SK-N-SH (cell line): ENCODE data around the gene FGB. TPM values are rescaled to one million over a fixed set of nuclear protein-coding genes. Genes with fewer than 3 reads are reported as not detected.

Source experiments
- CTCF ChIA-PET: fragments of 300-600, 350-600 bp; formaldehyde crosslinking; extraction: SDS; loops from one replicate; lab custom pipeline; 2021; lab: Yijun Ruan, JAX
- POLR2A ChIA-PET: fragments of 350-600 bp; sonication (Branson Sonifier 250); formaldehyde crosslinking; extraction: SDS; loops from one replicate; lab custom pipeline; 2020; ENCODE audit warnings: antibody characterized with exemption, inconsistent platforms; lab: Yijun Ruan, JAX
- DNase-seq: peaks from one replicate; pipeline ENCODE4 v3.0.0; 2012
- H2AFZ ChIP-seq: fragments of 200-600 bp; sonication (generic); 2 replicates; pipeline ENCODE4 v1.8.1; 2016; ENCODE audit warnings: antibody characterized with exemption, mild to moderate bottlenecking, low read depth
- H3F3A ChIP-seq: fragments of 200-600 bp; sonication (generic); replicated peaks from 2 replicates; pipeline ENCODE3; 2016; ENCODE audit warnings: antibody characterized with exemption, mild to moderate bottlenecking; ENCODE audit not compliant: insufficient read depth
- H3K27ac ChIP-seq, 2 experiments: fragments of 200-500 bp in 1 of 2; fragments of 200-600 bp in 1 of 2; sonication (Bioruptor generic) in 1 of 2; sonication (generic), shearing (Covaris generic) in 1 of 2; 2 replicates each; pipeline versions ENCODE4 v1.5.1 to v1.6.1; 2014 to 2016; ENCODE audit warnings: low read depth in 2 of 2, inconsistent platforms in 1 of 2, low read length in 1 of 2, mild to moderate bottlenecking in 1 of 2, mixed read lengths in 1 of 2
- H3K27me3 ChIP-seq: fragments of 200-600 bp; sonication (generic), shearing (Covaris generic); 2 replicates; pipeline ENCODE4 v1.6.1; 2016; ENCODE audit warnings: mixed run types; ENCODE audit not compliant: insufficient read depth
- H3K36me3 ChIP-seq, 2 experiments: fragments of 200-500 bp in 1 of 2; fragments of 200-600 bp in 1 of 2; sonication (Bioruptor generic) in 1 of 2; sonication (generic) in 1 of 2; replicated peaks in 1 of 2; 2 replicates each; pipeline versions ENCODE3 to v1.5.1; 2014 to 2016; ENCODE audit warnings: low read length in 1 of 2, mild to moderate bottlenecking in 1 of 2; ENCODE audit not compliant: insufficient read depth in 2 of 2, control insufficient read depth in 1 of 2
- H3K4me1 ChIP-seq, 2 experiments: fragments of 200-500 bp in 1 of 2; fragments of 200-600 bp in 1 of 2; sonication (Bioruptor generic) in 1 of 2; sonication (generic), shearing (Covaris generic) in 1 of 2; 2 replicates each; pipeline versions ENCODE4 v1.5.1 to v1.6.1; 2014 to 2016; ENCODE audit warnings: low read depth in 1 of 2, low read length in 1 of 2, mixed run types in 1 of 2; ENCODE audit not compliant: insufficient read depth in 2 of 2, control insufficient read depth in 1 of 2
- H3K4me2 ChIP-seq: fragments of 200-600 bp; sonication (generic), shearing (Covaris generic); 2 replicates; pipeline ENCODE4 v1.6.1; 2017; ENCODE audit warnings: mixed run types
- H3K4me3 ChIP-seq, 2 experiments: fragments of 200-500 bp in 1 of 2; fragments of 200-600 bp in 1 of 2; sonication (Bioruptor generic) in 1 of 2; sonication (generic), shearing (Covaris generic) in 1 of 2; 2 replicates each; pipeline versions ENCODE4 v1.5.1 to v1.8.1; 2014 to 2016; ENCODE audit warnings: low read depth in 2 of 2, inconsistent platforms in 1 of 2, low read length in 1 of 2, mild to moderate bottlenecking in 1 of 2, mixed read lengths in 1 of 2, moderate library complexity in 1 of 2
- H3K79me2 ChIP-seq: fragments of 200-600 bp; sonication (generic); 2 replicates; pipeline ENCODE4 v1.8.1; 2017; ENCODE audit warnings: mild to moderate bottlenecking; ENCODE audit not compliant: insufficient read depth
- H3K9ac ChIP-seq: fragments of 200-600 bp; sonication (generic); 2 replicates; pipeline ENCODE4 v1.6.1; 2017; ENCODE audit warnings: mixed run types
- H3K9me2 ChIP-seq: fragments of 200-600 bp; sonication (generic); 2 replicates; pipeline ENCODE4 v1.6.1; 2017; ENCODE audit warnings: mixed run types
- H3K9me3 ChIP-seq: fragments of 200-600 bp; sonication (generic); 2 replicates; pipeline ENCODE4 v1.6.1; 2017; ENCODE audit warnings: mixed run types, mild to moderate bottlenecking, moderate library complexity
- H4K20me1 ChIP-seq: fragments of 200-600 bp; sonication (generic); 2 replicates; pipeline ENCODE4 v1.6.1; 2017; ENCODE audit warnings: mild to moderate bottlenecking, mixed run types; ENCODE audit not compliant: insufficient read depth
- CHD2 ChIP-seq: fragments of 150-350 bp; IDR thresholded peaks from 2 replicates; pipeline ENCODE4 v1.6.1; 2018; ENCODE audit warnings: low read length; ENCODE audit not compliant: partially characterized antibody
- ELF1 ChIP-seq: IDR thresholded peaks from 2 replicates; pipeline ENCODE4 v1.4.0; 2012
- EP300 ChIP-seq, 2 experiments: IDR thresholded peaks; 2 replicates each; pipeline versions ENCODE4 v1.4.0 to v1.6.1; 2012; ENCODE audit warnings: borderline replicate concordance in 1 of 2, low read depth in 1 of 2, low read length in 1 of 2
- FOXJ3 ChIP-seq: sonication (generic); formaldehyde crosslinking; IDR thresholded peaks from 2 replicates; pipeline ENCODE4 v1.5.1; 2020; ENCODE audit warnings: mild to moderate bottlenecking, missing genetic modification reagents
- GABPA ChIP-seq: IDR thresholded peaks from 2 replicates; pipeline ENCODE4 v1.4.0; 2012; ENCODE audit warnings: low read depth, mild to moderate bottlenecking
- GATA2 ChIP-seq: sonication (generic); formaldehyde crosslinking; IDR thresholded peaks from 2 replicates; pipeline ENCODE4 v1.5.0; 2020; ENCODE audit warnings: mild to moderate bottlenecking, missing genetic modification reagents
- IRF3 ChIP-seq: fragments of 150-350 bp; IDR thresholded peaks from 2 replicates; pipeline ENCODE4 v1.6.1; 2016; ENCODE audit warnings: mild to moderate bottlenecking, low read depth, low read length
- JUND ChIP-seq: IDR thresholded peaks from 2 replicates; pipeline ENCODE4 v1.4.0; 2012
- MEF2A ChIP-seq: IDR thresholded peaks from 2 replicates; pipeline ENCODE4 v1.4.0; 2012; ENCODE audit warnings: low read depth, borderline replicate concordance
- MXI1 ChIP-seq: IDR thresholded peaks from 2 replicates; pipeline ENCODE4 v1.6.1; 2012; ENCODE audit warnings: mild to moderate bottlenecking, low read depth, low read length, improper control_type of control experiment
- NRF1 ChIP-seq: IDR thresholded peaks from 2 replicates; pipeline ENCODE4 v1.6.1; 2012; ENCODE audit warnings: low read depth, mild to moderate bottlenecking, low read length
- POLR2AphosphoS5 ChIP-seq: IDR thresholded peaks from 2 replicates; pipeline ENCODE4 v1.6.1; 2012; ENCODE audit warnings: low read depth, low read length
- RFX5 ChIP-seq: IDR thresholded peaks from 2 replicates; pipeline ENCODE4 v1.6.1; 2012; ENCODE audit warnings: mild to moderate bottlenecking, improper control_type of control experiment, low read length
- RXRA ChIP-seq: IDR thresholded peaks from 2 replicates; pipeline ENCODE4 v1.4.0; 2012; ENCODE audit warnings: low read depth, mild to moderate bottlenecking, borderline replicate concordance
- SIN3A ChIP-seq: IDR thresholded peaks from 2 replicates; pipeline ENCODE4 v1.6.1; 2012; ENCODE audit warnings: low read depth, mild to moderate bottlenecking, low read length, moderate library complexity, borderline replicate concordance
- TAF1 ChIP-seq: IDR thresholded peaks from 2 replicates; pipeline ENCODE4 v1.6.1; 2012; ENCODE audit warnings: low read depth, mild to moderate bottlenecking, low read length, moderate library complexity, borderline replicate concordance
- TCF12 ChIP-seq: IDR thresholded peaks from 2 replicates; pipeline ENCODE4 v1.4.0; 2012
- USF2 ChIP-seq: fragments of 150-350 bp; IDR thresholded peaks from 2 replicates; pipeline ENCODE4 v1.6.1; 2017; ENCODE audit warnings: antibody characterized with exemption, low read length, low read depth, borderline replicate concordance
- WGBS: methylation state at CpG from one replicate; pipeline ENCODE4 v1.1.6; 2017; ENCODE audit warnings: low lambda C conversion rate; 5-methylcytosine and 5-hydroxymethylcytosine counted together
- polyA plus RNA-seq, 3 experiments: library from polyadenylated mRNA; depleted of rRNA; stranded (reverse); fragments of >200 nt; gene quantifications; 2 replicates each; pipeline ENCODE4 v1.2.3, GENCODE V29; 2012
- TF ChIP-seq, protein P1 (sequence below): IDR thresholded peaks from 2 replicates; pipeline ENCODE4 v1.4.0; 2012; ENCODE audit warnings: low read depth
- TF ChIP-seq, protein P2 (sequence below): fragments of 200-600 bp; sonication (generic); IDR thresholded peaks from 2 replicates; pipeline ENCODE4 v1.6.1; 2017; ENCODE audit warnings: antibody characterized with exemption, mild to moderate bottlenecking, moderate library complexity

FGB gene
- polyA plus RNA-seq, 1 of the 3 experiments (the other 2 are of a cell fraction): not detected

DNA sequence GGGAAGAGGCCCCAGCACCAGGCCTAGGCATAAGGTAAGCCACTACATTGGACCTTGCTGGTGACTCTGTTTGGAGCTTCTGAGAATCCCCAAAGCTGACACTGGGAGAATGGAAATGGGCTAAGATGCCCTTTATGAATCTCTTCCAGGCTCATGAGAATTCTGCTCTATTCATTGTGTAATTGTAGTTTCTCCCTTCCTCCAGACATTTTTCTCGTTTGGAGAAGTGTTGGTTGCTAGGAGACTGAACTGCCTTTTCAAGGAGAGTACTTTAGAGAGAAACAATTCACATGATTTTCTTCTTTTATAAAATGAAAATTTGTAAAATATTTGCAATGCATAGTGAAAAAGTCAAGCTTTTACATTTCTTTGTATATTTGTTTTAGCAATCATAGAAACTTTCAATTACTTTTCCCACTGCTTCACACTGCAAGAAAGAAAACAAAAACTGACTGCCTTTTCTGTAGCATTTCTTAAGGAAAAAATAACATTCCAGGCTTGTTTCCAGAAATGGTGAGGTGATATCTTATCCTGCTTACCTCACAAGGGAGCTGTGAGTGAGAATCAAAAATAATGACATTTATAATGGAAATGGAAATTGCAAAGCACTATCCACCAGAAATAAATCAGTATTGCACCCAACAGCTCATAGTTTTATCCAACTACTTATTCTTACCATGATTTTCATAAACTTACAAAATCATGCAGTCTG is 46.3 kb upstream of the FGB start (continued):
- TF ChIP-seq IRF3 (no peak), MXI1 (no peak)

DNA sequence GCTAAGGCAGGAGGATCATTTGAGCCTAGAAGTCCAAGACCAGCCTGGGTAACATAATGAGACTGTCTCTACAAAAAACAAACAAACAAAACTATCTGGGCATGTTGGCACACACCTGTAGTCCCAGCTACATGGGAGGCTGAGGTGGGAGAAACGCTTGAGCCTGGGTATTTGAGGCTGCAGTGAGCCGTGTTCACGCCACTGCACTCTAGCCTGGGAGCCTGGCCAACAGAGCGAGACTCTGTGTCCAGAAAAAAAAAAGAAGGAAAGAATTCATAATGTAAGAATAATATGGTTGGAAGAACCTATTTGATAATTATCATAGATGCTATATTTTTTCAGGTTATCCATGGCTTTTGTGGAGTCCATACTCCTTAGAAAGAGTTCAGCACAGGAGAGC is 45.2 kb upstream of the FGB start:
- H2AFZ ChIP-seq: no peak overlapping the region
- peaks cover 20% of the 10 kb centered on the region; the same call in 1 of the 2 replicates for H3K27me3 ChIP-seq
- H4K20me1 ChIP-seq: no peaks in the 10 kb centered on the region
- CTCF ChIA-PET: interaction anchor here (1.2 to 3.7 kb wide), 2 partner anchors 11 to 45 kb away, joined by 3 to 20 read pairs; no protein-coding TSS in a partner anchor
- POLR2A ChIA-PET: no interaction called here
- H3K4me3 ChIP-seq: no peak overlapping the region
- no peak overlapping the region for H3K4me2 ChIP-seq
- no peak overlapping the region for H3K27ac ChIP-seq
- no peak overlapping the region for H3K9ac ChIP-seq
- no peaks in the 10 kb centered on the region for H3K9me2 ChIP-seq
- H3K4me1 ChIP-seq: no peaks in the 10 kb centered on the region
- no peaks in the 10 kb centered on the region for H3K79me2 ChIP-seq
- no peaks in the 10 kb centered on the region for H3K36me3 ChIP-seq
- TF ChIP-seq RFX5 (no peak), RXRA (no peak)
- no peaks in the 10 kb centered on the region for H3K9me3 ChIP-seq
- DNase-seq: no peak
- 2% methylated on average over 4 of the region's 4 CpGs for WGBS
- H3F3A ChIP-seq: no peaks in the 10 kb centered on the region

DNA sequence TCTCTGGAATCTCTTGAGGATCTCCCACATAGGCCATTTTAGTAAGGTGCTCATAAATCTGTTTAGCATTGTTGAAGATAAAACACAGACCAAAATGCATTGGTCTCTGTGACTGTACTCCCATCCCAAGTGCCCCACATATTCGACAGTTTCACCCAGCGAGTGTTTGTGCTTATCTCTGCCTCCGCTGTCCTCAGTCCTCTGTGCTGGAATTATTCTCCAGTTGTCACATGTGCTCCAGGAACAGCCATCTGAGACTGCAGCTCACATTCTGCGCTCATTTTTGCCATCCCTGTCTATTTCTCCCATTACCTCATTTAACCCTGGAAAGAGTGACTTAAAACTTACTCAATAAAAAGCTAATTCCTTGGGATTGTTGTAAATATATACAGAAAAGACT is 43.6 kb upstream of the FGB start:
- no peak overlapping the region for H3K4me2 ChIP-seq
- H2AFZ ChIP-seq: no peak overlapping the region
- no peak for DNase-seq
- CTCF ChIA-PET: interaction anchor here (2.2 kb wide), 1 partner anchor 12 kb away, joined by 8 read pairs; no protein-coding TSS in a partner anchor
- H3K27me3 ChIP-seq: peaks cover 27% of the 10 kb centered on the region
- H3F3A ChIP-seq: no peaks in the 10 kb centered on the region
- no peaks in the 10 kb centered on the region for H3K36me3 ChIP-seq
- H3K27ac ChIP-seq: no peak overlapping the region
- 0% methylated on average over 4 of the region's 4 CpGs for WGBS
- H3K9me2 ChIP-seq: no peaks in the 10 kb centered on the region
- POLR2A ChIA-PET: no interaction called here
- H3K79me2 ChIP-seq: no peaks in the 10 kb centered on the region
- H3K4me3 ChIP-seq: no peak overlapping the region
- no peaks in the 10 kb centered on the region for H3K9me3 ChIP-seq
- no peak overlapping the region for H3K9ac ChIP-seq
- no peaks in the 10 kb centered on the region for H3K4me1 ChIP-seq
- no peaks in the 10 kb centered on the region for H4K20me1 ChIP-seq
- TF ChIP-seq FOXJ3 (CRISPR knock-in tag) (no peak), MXI1 (no peak), TCF12 (no peak), EP300 (IDR thresholded peaks at IDR 0.05; ENCODE audit: borderline replicate concordance in 1 of 2, low read depth in 1 of 2, low read length in 1 of 2) (no peak), MEF2A (no peak), CHD2 (no peak), GATA2 (CRISPR knock-in tag) (no peak), NRF1 (no peak), TAF1 (no peak), GABPA (no peak), USF2 (no peak), IRF3 (no peak), JUND (no peak), SIN3A (no peak), ELF1 (no peak), POLR2AphosphoS5 (no peak), RFX5 (no peak)
- TF ChIP-seq, protein P1, sequence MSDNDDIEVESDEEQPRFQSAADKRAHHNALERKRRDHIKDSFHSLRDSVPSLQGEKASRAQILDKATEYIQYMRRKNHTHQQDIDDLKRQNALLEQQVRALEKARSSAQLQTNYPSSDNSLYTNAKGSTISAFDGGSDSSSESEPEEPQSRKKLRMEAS: no peak
- TF ChIP-seq, protein P2, sequence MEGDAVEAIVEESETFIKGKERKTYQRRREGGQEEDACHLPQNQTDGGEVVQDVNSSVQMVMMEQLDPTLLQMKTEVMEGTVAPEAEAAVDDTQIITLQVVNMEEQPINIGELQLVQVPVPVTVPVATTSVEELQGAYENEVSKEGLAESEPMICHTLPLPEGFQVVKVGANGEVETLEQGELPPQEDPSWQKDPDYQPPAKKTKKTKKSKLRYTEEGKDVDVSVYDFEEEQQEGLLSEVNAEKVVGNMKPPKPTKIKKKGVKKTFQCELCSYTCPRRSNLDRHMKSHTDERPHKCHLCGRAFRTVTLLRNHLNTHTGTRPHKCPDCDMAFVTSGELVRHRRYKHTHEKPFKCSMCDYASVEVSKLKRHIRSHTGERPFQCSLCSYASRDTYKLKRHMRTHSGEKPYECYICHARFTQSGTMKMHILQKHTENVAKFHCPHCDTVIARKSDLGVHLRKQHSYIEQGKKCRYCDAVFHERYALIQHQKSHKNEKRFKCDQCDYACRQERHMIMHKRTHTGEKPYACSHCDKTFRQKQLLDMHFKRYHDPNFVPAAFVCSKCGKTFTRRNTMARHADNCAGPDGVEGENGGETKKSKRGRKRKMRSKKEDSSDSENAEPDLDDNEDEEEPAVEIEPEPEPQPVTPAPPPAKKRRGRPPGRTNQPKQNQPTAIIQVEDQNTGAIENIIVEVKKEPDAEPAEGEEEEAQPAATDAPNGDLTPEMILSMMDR: no peak
